Endothelial cell of umbilical vein (primary cell): ENCODE data around the gene RAB3C. TPM values are rescaled to one million over a fixed set of nuclear protein-coding genes. Genes with fewer than 3 reads are reported as not detected.

Source experiments
- BruUV-seq: library from RNA; stranded (reverse); fragments of 400-500 nt; replicated peaks from 2 replicates; lab custom pipeline; 2021; lab: Mats Ljungman, UMichigan
- CTCF ChIA-PET: fragments of 300-600, 350-600 bp; sonication (Branson Sonifier 250); formaldehyde crosslinking; loops from one replicate; lab custom pipeline; 2021; ENCODE audit warnings: antibody characterized with exemption, inconsistent platforms; lab: Charles Lee
- POLR2A ChIA-PET: fragments of 300-600, 350-600 bp; sonication (Branson Sonifier 250); formaldehyde crosslinking; loops from one replicate; lab custom pipeline; 2021; ENCODE audit warnings: antibody characterized with exemption, inconsistent platforms; lab: Charles Lee
- DNase-seq: peaks from one replicate; pipeline ENCODE4 v3.0.0-alpha.2; 2011; ENCODE audit warnings: low read depth, low spot score
- FAIRE-seq: peaks from 2 replicates; lab custom pipeline; 2011; peaks lifted over from hg19 to GRCh38; lab: Jason Lieb, UNC
- H2AFZ ChIP-seq: 2 replicates; pipeline ENCODE4 v1.6.0; 2012; ENCODE audit warnings: low read depth, low read length, control low read depth, inconsistent platforms
- H3K27ac ChIP-seq: 2 replicates; pipeline ENCODE4 v1.5.1; 2011; ENCODE audit warnings: low read depth, mild to moderate bottlenecking, control low read depth, low read length, moderate library complexity; ENCODE audit not compliant: insufficient read depth
- H3K27me3 ChIP-seq, 2 experiments: 2 replicates each; pipeline versions ENCODE4 v1.6.0 to v1.6.1; 2011; ENCODE audit warnings: low read length in 2 of 2, mixed read lengths in 1 of 2; ENCODE audit not compliant: control insufficient read depth in 2 of 2, insufficient read depth in 2 of 2
- H3K36me3 ChIP-seq, 2 experiments: 2 replicates in 1 of 2; 3 replicates in 1 of 2; pipeline ENCODE4 v1.5.1; 2011; ENCODE audit warnings: low read length in 2 of 2, mild to moderate bottlenecking in 1 of 2, moderate library complexity in 1 of 2; ENCODE audit not compliant: control insufficient read depth in 2 of 2, insufficient read depth in 2 of 2; ENCODE audit errors: extremely low read depth in 1 of 2
- H3K4me1 ChIP-seq: 3 replicates; pipeline ENCODE4 v1.5.1; 2011; ENCODE audit warnings: mild to moderate bottlenecking, low read length; ENCODE audit not compliant: control insufficient read depth, insufficient read depth; ENCODE audit errors: extremely low read depth
- H3K4me2 ChIP-seq: 2 replicates; pipeline ENCODE4 v1.6.1; 2011; ENCODE audit warnings: low read length, control low read depth, mixed read lengths; ENCODE audit not compliant: insufficient read depth
- H3K4me3 ChIP-seq, 3 experiments: fragments of 200-600 bp in 1 of 3; sonication (generic), shearing (Covaris generic) in 1 of 3; replicated peaks in 1 of 3; 2 replicates each; pipeline ENCODE4 v1.5.1; 2011 to 2016; ENCODE audit warnings: control low read depth in 3 of 3, low read length in 3 of 3, mild to moderate bottlenecking in 2 of 3, inconsistent platforms in 1 of 3, low read depth in 1 of 3, moderate library complexity in 1 of 3; ENCODE audit not compliant: insufficient read depth in 1 of 3
- H3K79me2 ChIP-seq: 2 replicates; pipeline ENCODE4 v1.6.0; 2012; ENCODE audit warnings: low read length, inconsistent platforms; ENCODE audit not compliant: control insufficient read depth, insufficient read depth
- H3K9ac ChIP-seq: replicated peaks from 2 replicates; pipeline ENCODE3; 2011; ENCODE audit warnings: low read length, control low read depth; ENCODE audit not compliant: insufficient read depth; ENCODE audit errors: extremely low read depth
- H3K9me1 ChIP-seq: replicated peaks from 3 replicates; pipeline ENCODE4 v1.6.0; 2011; ENCODE audit warnings: mild to moderate bottlenecking, low read length; ENCODE audit not compliant: control insufficient read depth, insufficient read depth; ENCODE audit errors: extremely low read depth
- H3K9me3 ChIP-seq: replicated peaks from 2 replicates; pipeline ENCODE4 v1.5.1; 2012; ENCODE audit warnings: low read length, inconsistent platforms; ENCODE audit not compliant: control insufficient read depth, insufficient read depth
- H4K20me1 ChIP-seq: replicated peaks from 2 replicates; pipeline ENCODE3; 2011; ENCODE audit warnings: mild to moderate bottlenecking, low read length; ENCODE audit not compliant: control insufficient read depth, insufficient read depth; ENCODE audit errors: extremely low read depth
- EZH2 ChIP-seq: IDR thresholded peaks from 2 replicates; pipeline ENCODE4 v1.6.1; 2012; ENCODE audit warnings: borderline replicate concordance, low read depth, mild to moderate bottlenecking, moderate library complexity, low read length, inconsistent platforms; ENCODE audit not compliant: severe bottlenecking
- FOS ChIP-seq: IDR thresholded peaks from 2 replicates; pipeline ENCODE4 v1.6.1; 2011; ENCODE audit warnings: mild to moderate bottlenecking, low read length, moderate library complexity, borderline replicate concordance; ENCODE audit not compliant: insufficient read depth
- POLR2A ChIP-seq: IDR thresholded peaks from 2 replicates; pipeline ENCODE4 v1.6.1; 2012; ENCODE audit warnings: low read depth, mild to moderate bottlenecking, control low read depth, low read length
- dilution Hi-C: fragments of 300-500 bp; cut with MboI; formaldehyde crosslinking; loops from one replicate; pipeline ENCODE4 v1.15.0; 2019; ENCODE audit warnings: low sequenced_read_pairs; ENCODE audit not compliant: extremely low pct_ligation_motif_present
- intact Hi-C: fragments of 100-400 bp; cut with micrococcal nuclease; formaldehyde crosslinking; loops from one replicate; pipeline ENCODE4 v1.10.0; 2022
- polyA plus RNA-seq, 4 experiments: library from polyadenylated mRNA; depleted of rRNA in 3 of 4; stranded (reverse) in 3 of 4; unstranded in 1 of 4; fragments of >200 nt; gene quantifications; 2 replicates each; pipeline versions ENCODE4 v1.2.1 to v1.2.3, GENCODE V29; 2011 to 2012; ENCODE audit warnings: missing spikeins in 1 of 4
- total RNA-seq: library from RNA; stranded (reverse); gene quantifications from 2 replicates; pipeline ENCODE4 v1.2.3, GENCODE V29; 2021
- TF ChIP-seq, protein P1 (sequence below), 2 donors: IDR thresholded peaks; 1 replicate in 1 of 2; 2 replicates in 1 of 2; pipeline ENCODE4 v1.5.1; 2011; ENCODE audit warnings: low read length in 2 of 2, mild to moderate bottlenecking in 2 of 2, moderate library complexity in 2 of 2, control low read depth in 1 of 2, inconsistent platforms in 1 of 2, low read depth in 1 of 2; ENCODE audit not compliant: insufficient read depth in 1 of 2; ENCODE audit errors: extremely low read depth in 1 of 2
- TF ChIP-seq, protein P2 (sequence below): IDR thresholded peaks from 2 replicates; pipeline ENCODE4 v1.6.1; 2011; ENCODE audit not compliant: insufficient read depth, insufficient read length

The RAB3C gene
- total and polyA plus RNA-seq, 2 donors (not counting 3 experiments of a cell fraction or from before 2014, with no cell fraction given): 0.04 to 0.66 TPM

DNA sequence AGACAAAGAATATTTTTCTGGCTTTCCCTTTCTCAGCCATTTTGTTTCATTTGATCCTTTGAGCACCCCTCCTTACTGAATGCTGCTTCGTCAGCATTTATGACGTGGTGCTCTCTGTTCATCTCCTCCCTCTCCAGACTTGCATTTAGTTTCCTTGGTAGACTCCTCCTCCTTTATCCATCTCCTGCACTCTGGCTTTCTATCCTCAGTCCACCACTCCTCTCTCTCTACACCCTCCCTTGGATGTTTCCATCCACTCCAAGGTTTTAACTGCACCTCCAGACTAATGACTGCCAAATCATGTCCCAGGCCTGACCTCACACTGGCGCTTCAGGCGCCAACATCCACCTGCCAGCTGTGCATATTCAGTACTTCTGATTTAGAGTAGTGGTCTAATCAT, 245.4 kb downstream of the RAB3C start:
- Histone ChIP-seq H3K27me3 (peaks cover 0 to 5% of the 10 kb centered on the region in 2 experiments), H2AFZ (no peak overlapping the region), H3K9me3 (no peaks in the 10 kb centered on the region), H3K79me2 (no peaks in the 10 kb centered on the region), H3K27ac (no peak overlapping the region), H3K4me3 (no peak overlapping the region), H3K36me3 (no peaks in the 10 kb centered on the region), H4K20me1 (no peaks in the 10 kb centered on the region), H3K4me1 (no peaks in the 10 kb centered on the region), H3K9me1 (no peaks in the 10 kb centered on the region), H3K4me2 (no peak overlapping the region), H3K9ac (no peak overlapping the region)
- CTCF ChIA-PET: interaction anchor here (0.7 to 0.8 kb wide), 2 partner anchors 22 to 258 kb away, joined by 3 read pairs; no protein-coding TSS in a partner anchor
- DNase-seq: no peak
- intact Hi-C loops: no loop called here
- no TSS peak for BruUV-seq
- FAIRE-seq: no peak
- dilution Hi-C loops: no loop called here
- POLR2A ChIA-PET: no interaction called here
- TF ChIP-seq, protein P1, sequence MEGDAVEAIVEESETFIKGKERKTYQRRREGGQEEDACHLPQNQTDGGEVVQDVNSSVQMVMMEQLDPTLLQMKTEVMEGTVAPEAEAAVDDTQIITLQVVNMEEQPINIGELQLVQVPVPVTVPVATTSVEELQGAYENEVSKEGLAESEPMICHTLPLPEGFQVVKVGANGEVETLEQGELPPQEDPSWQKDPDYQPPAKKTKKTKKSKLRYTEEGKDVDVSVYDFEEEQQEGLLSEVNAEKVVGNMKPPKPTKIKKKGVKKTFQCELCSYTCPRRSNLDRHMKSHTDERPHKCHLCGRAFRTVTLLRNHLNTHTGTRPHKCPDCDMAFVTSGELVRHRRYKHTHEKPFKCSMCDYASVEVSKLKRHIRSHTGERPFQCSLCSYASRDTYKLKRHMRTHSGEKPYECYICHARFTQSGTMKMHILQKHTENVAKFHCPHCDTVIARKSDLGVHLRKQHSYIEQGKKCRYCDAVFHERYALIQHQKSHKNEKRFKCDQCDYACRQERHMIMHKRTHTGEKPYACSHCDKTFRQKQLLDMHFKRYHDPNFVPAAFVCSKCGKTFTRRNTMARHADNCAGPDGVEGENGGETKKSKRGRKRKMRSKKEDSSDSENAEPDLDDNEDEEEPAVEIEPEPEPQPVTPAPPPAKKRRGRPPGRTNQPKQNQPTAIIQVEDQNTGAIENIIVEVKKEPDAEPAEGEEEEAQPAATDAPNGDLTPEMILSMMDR (IDR thresholded peaks at IDR 0.05; ENCODE audit: extremely low read depth in 1 of 2, insufficient read depth in 1 of 2, low read depth in 1 of 2, low read length in 2 of 2): no peak
- TF ChIP-seq EZH2 (no peak), FOS (no peak), POLR2A (no peak)
- TF ChIP-seq, protein P2, sequence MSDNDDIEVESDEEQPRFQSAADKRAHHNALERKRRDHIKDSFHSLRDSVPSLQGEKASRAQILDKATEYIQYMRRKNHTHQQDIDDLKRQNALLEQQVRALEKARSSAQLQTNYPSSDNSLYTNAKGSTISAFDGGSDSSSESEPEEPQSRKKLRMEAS: no peak
